Upper lobe of right lung (tissue), 1 donor: Measurements from ENCODE around the gene LIG4. TPM values are rescaled to one million over a fixed set of nuclear protein-coding genes. Genes with fewer than 3 reads are reported as not detected.
"Not testable (repeated sequence)": the region's sequence is repeated elsewhere in the genome, so short reads cannot be mapped to it uniquely, and the experiment has no call there.

Source experiments
- ATAC-seq: fragments of 200-7000 bp; cut with Tn5 transposase; one replicate; pipeline ENCODE4 v1.9.1; 2020; ENCODE audit warnings: mild to moderate bottlenecking, moderate library complexity
- DNase-seq: peaks from one replicate; pipeline ENCODE4 v3.0.0-alpha.2; 2020
- H3K27ac ChIP-seq: fragments of 200-600 bp; one replicate; pipeline ENCODE4 v1.8.0; 2022
- H3K27me3 ChIP-seq: fragments of 200-600 bp; one replicate; pipeline ENCODE4 v1.8.0; 2022; ENCODE audit warnings: mild to moderate bottlenecking
- H3K36me3 ChIP-seq: fragments of 200-600 bp; one replicate; pipeline ENCODE4 v1.8.0; 2022
- H3K4me1 ChIP-seq: fragments of 200-600 bp; one replicate; pipeline ENCODE4 v1.8.0; 2022
- H3K4me3 ChIP-seq: fragments of 200-600 bp; one replicate; pipeline ENCODE4 v1.8.0; 2022; ENCODE audit warnings: mild to moderate bottlenecking
- H3K9me3 ChIP-seq: fragments of 200-600 bp; one replicate; pipeline ENCODE4 v1.8.0; 2022
- CTCF ChIP-seq: fragments of 200-600 bp; IDR thresholded peaks from one replicate; pipeline ENCODE4 v1.8.0; 2022; ENCODE audit warnings: antibody characterized with exemption
- intact Hi-C: fragments of 100-400 bp; cut with DNase I; formaldehyde crosslinking; loops from one replicate; pipeline ENCODE4 v1.11.0; 2022
- total RNA-seq: library from RNA; stranded (reverse); fragmentation: NEBNext Ultra II Directional; extraction: Animal tissue kit (Norgen Biotek cat#: 25700); gene quantifications from one replicate; pipeline ENCODE4 v1.2.1, GENCODE V29; 2021
- donor health status: DM: no; HTN: yes; CAD: no; lungs with severe emphysema.

Gene LIG4
- total RNA-seq, 1 donor from 2014 or later, result 10.9 TPM

GRCh38 chr13:108218044-108218974, 3.0 kb upstream of the LIG4 start, which contains the start of gene ABHD13:
ABHD13 (plus strand) TSS chr13:108218392; CDS start chr13:108229219, 10,827 bp downstream.
- TF ChIP-seq CTCF, result peak; percentile 9
- Histone ChIP-seq H3K4me3 (peak within 1 kb of the TSS; percentile 96), H3K4me1 (peaks cover 48% of the 10 kb centered on the region), H3K27ac (peak within 1 kb of the TSS; percentile 87), H3K9me3 (no peaks in the 10 kb centered on the region), H3K36me3 (no peaks in the 10 kb centered on the region), H3K27me3 (no peaks in the 10 kb centered on the region)
- ATAC-seq, result peak; percentile 92
- intact Hi-C loops, result no loop called here
- peak; percentile 96 for DNase-seq

DNA sequence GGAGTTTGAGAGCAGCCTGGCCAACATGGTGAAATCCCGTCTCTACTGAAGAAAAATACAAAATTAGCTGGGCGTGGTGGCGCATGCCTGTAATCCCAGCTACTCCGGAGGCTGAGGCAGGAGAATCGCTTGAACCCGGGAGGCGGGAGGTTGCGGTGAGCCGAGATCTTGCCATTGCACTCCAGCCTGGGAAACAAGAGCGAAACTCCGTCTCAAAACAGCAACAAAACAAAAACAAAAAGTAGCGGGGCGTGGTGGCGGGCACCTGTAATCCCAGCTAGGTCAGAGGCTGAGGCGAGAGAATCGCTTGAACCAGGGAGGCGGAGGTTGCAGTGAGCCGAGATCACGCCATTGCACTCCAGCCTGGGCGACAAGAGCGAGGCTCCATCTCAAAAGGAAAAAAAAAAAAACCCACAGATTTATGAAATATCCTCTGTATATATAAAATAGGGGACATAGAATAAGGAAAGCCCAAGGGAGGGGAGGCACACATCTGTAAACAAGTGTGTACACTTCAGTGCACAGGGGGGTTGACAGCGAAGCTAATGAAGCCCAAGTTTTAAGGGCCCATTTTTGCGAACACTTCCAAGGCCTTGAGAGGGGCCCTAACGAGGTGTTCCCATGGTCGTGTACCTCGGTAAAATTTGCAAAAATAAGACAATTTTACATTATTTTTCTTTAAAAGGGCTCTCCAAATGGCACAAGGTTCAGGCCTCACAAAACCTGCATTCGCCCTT, 2.1 kb upstream of the LIG4 start:
- Histone ChIP-seq H3K4me3 (peak overlapping the region; percentile 96), H3K27ac (peak overlapping the region; percentile 87), H3K4me1 (peaks cover 43% of the 10 kb centered on the region)
- peak; percentile 54 for DNase-seq
- H3K9me3 ChIP-seq, H3K36me3 ChIP-seq, H3K27me3 ChIP-seq, ATAC-seq, intact Hi-C loops: not testable (repeated sequence)

GRCh38 chr13:108214441-108215271, 680 bp downstream of the LIG4 start:
- DNase-seq (peak; percentile 66), ATAC-seq (no peak)
- Histone ChIP-seq H3K36me3 (peaks cover 9% of the 10 kb centered on the region), H3K27ac (peak overlapping the region; percentile 65), H3K9me3 (no peaks in the 10 kb centered on the region), H3K4me3 (peak overlapping the region; percentile 33), H3K27me3 (no peaks in the 10 kb centered on the region), H3K4me1 (peaks cover 26% of the 10 kb centered on the region)
- TF ChIP-seq CTCF, result no peak
- intact Hi-C loops, result no loop called here

GRCh38 chr13:108213946-108214345, 1.4 kb downstream of the LIG4 start:
- ATAC-seq, result no peak

DNA sequence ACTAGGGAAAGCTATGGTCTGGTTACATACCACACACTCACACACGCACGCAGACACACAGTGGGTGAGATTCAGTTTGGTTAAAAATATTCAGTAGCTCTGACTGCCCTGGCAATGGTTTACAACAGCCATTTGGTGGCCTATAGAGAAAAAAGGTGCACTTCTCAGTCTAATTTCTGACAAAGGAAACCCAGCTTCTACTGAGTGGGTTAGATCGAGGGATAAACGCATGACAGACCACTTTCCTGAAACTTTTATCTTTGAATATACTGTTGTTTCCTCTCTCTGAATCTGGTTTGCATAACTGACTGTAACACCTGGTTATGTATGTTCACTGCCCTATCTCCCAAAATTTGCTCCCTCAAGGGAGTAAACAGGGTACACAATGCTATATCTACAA, 2.5 kb downstream of the LIG4 start:
- intact Hi-C loops, result no loop called here
- TF ChIP-seq CTCF, result no peak
- no peak for ATAC-seq

More at GRCh38 chr13:108213946-108214345, 1.4 kb downstream of the LIG4 start:
- DNase-seq, result no peak
- intact Hi-C loops, result no loop called here
- peak overlapping the region; percentile 65 for H3K27ac ChIP-seq
- peak overlapping the region; percentile 33 for H3K4me3 ChIP-seq
- H3K27me3 ChIP-seq, result no peaks in the 10 kb centered on the region
- H3K9me3 ChIP-seq, result no peaks in the 10 kb centered on the region
- H3K4me1 ChIP-seq, result peaks cover 19% of the 10 kb centered on the region
- H3K36me3 ChIP-seq, result peaks cover 9% of the 10 kb centered on the region
- TF ChIP-seq CTCF, result no peak

More for the DNA sequence above, 2.5 kb downstream of the LIG4 start:
- H3K27me3 ChIP-seq, result no peaks in the 10 kb centered on the region
- DNase-seq, result no peak
- H3K27ac ChIP-seq, result no peak overlapping the region
- no peak overlapping the region for H3K4me3 ChIP-seq
- no peaks in the 10 kb centered on the region for H3K9me3 ChIP-seq
- peaks cover 9% of the 10 kb centered on the region for H3K36me3 ChIP-seq
- H3K4me1 ChIP-seq, result peaks cover 19% of the 10 kb centered on the region
